K562 treated with DMSO at 1 percent for 24 hours (cell line): ENCODE data around the gene DDX18. TPM values are rescaled to one million over a fixed set of nuclear protein-coding genes. Genes with fewer than 3 reads are reported as not detected.

Source experiments
- total RNA-seq: library from RNA; unstranded; fragments of 300-600 nt; gene quantifications from 2 replicates; pipeline ENCODE4 v1.2.3, GENCODE V29; 2022; ENCODE audit warnings: low read depth; ENCODE audit not compliant: insufficient read depth

The DDX18 gene
- 16.8 and 18.3 TPM in 2 replicates for total RNA-seq

GRCh38 chr2:117814417-117815264 lies at the start of gene DDX18:
TSS of gene DDX18 (plus strand) at chr2:117814691. CDS start at chr2:117814778, 87 bp downstream.

Other genes starting within 250 kb of the DDX18 start
- 7.5 and 9.5 TPM in 2 replicates for gene CCDC93, start 199.4 kb downstream of the DDX18 start, total RNA-seq